GM12878 (cell line): ENCODE data around the gene ADAMTS17. TPM values are rescaled to one million over a fixed set of nuclear protein-coding genes. Genes with fewer than 3 reads are reported as not detected.

ENCODE experiments used
- ASH2L ChIP-seq: fragments of 300-600, 200-600 bp; sonication (generic); IDR thresholded peaks from 2 replicates; pipeline ENCODE4 v1.6.1; 2017; ENCODE audit warnings: low read depth, mild to moderate bottlenecking, borderline replicate concordance
- BHLHE40 ChIP-seq, 2 experiments: fragments of 450-650 bp in 1 of 2; IDR thresholded peaks; 2 replicates each; pipeline ENCODE4 v1.6.1; 2011 to 2017; ENCODE audit warnings: low read depth in 2 of 2, borderline replicate concordance in 1 of 2, improper control_type of control experiment in 1 of 2, low read length in 1 of 2, mild to moderate bottlenecking in 1 of 2
- CEBPZ ChIP-seq: fragments of 150-350 bp; IDR thresholded peaks from 2 replicates; pipeline ENCODE4 v1.6.1; 2016; ENCODE audit warnings: low read depth, low read length
- FOXK2 ChIP-seq: fragments of 450-650 bp; IDR thresholded peaks from 2 replicates; pipeline ENCODE4 v1.6.1; 2017; ENCODE audit warnings: mild to moderate bottlenecking, moderate library complexity
- MTA3 ChIP-seq: IDR thresholded peaks from 2 replicates; pipeline ENCODE4 v1.6.1; 2012; ENCODE audit warnings: low read length, inconsistent platforms, borderline replicate concordance
- MYB ChIP-seq: fragments of 150-350 bp; IDR thresholded peaks from 2 replicates; pipeline ENCODE4 v1.6.1; 2014; ENCODE audit warnings: mild to moderate bottlenecking, low read depth, low read length, borderline replicate concordance
- NKRF ChIP-seq: fragments of 450-650 bp; conservative IDR thresholded peaks from 2 replicates; pipeline ENCODE4 v1.6.1; 2017; ENCODE audit warnings: mild to moderate bottlenecking, moderate library complexity
- POU2F2 ChIP-seq: IDR thresholded peaks from 3 replicates; pipeline ENCODE4 v1.6.1; 2011; ENCODE audit warnings: low read depth, mild to moderate bottlenecking, low read length, borderline replicate concordance
- RBBP5 ChIP-seq: fragments of 200-600 bp; sonication (generic); conservative IDR thresholded peaks from 2 replicates; pipeline ENCODE4 v1.6.1; 2016
- SMAD5 ChIP-seq: IDR thresholded peaks from 2 replicates; pipeline ENCODE4 v1.6.1; 2016; ENCODE audit warnings: antibody characterized with exemption, low read depth
- ZNF24 ChIP-seq: fragments of 450-650 bp; IDR thresholded peaks from 2 replicates; pipeline ENCODE4 v1.6.1; 2017; ENCODE audit warnings: antibody characterized with exemption, mild to moderate bottlenecking
- polyA plus RNA-seq, 11 experiments: library from polyadenylated mRNA; depleted of rRNA in 4 of 11; unstranded in 6 of 11; stranded (reverse) in 5 of 11; fragments of >200 nt; fragmentation: Nextera tagmentation in 4 of 11; fragmentation: Illumina TruSeq in 1 of 11; extraction: Ambion mirVana in 4 of 11; extraction: Trizol in 1 of 11; gene quantifications; 1 replicate in 1 of 11; 2 replicates in 10 of 11; pipeline versions ENCODE4 v1.2.1 to v1.2.3, GENCODE V29; 2011 to 2016; ENCODE audit warnings: inconsistent platforms in 2 of 11, missing spikeins in 2 of 11, low read depth in 1 of 11
- total RNA-seq, 4 experiments: library from RNA; depleted of rRNA in 3 of 4; stranded (reverse); fragments of >200 nt in 3 of 4; fragmentation: Illumina TruSeq in 1 of 4; extraction: Trizol in 1 of 4; gene quantifications; 2 replicates each; pipeline versions ENCODE4 v1.2.1 to v1.2.3, GENCODE V29; 2013 to 2021
- TF ChIP-seq, protein P1 (sequence below): IDR thresholded peaks from 2 replicates; pipeline ENCODE4 v1.6.1; 2012; ENCODE audit warnings: mild to moderate bottlenecking, low read depth, low read length

The ADAMTS17 gene
- total and polyA plus RNA-seq, 10 of the 15 experiments (the other 5 are each of a cell fraction or from before 2014, with no cell fraction given), result 0.04 to 0.50 (median 0.10) TPM; not detected in 4

DNA sequence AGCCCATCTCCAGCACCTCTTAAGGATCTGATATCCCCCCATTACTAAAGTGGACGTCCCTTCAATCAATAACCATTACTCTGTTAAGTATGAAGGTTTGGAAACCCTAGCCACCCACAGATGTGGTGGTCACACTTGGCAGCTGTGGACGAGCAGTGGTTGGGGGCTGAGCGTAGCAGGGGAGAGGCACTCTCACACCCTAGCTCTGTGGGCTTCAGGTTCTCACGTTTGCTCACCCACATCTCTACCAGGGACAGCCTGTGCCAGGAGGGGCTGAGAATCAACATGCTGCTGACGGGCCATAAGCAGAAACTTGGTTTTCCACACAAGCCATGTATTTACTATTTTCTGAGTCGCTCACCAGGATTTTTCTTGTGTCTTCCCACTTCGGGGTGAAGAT is 287.2 kb downstream of the ADAMTS17 start (continued):
- TF ChIP-seq SMAD5 (no peak), ZNF24 (no peak), ASH2L (no peak), MTA3 (no peak), FOXK2 (no peak), MYB (no peak), RBBP5 (no peak), POU2F2 (no peak), CEBPZ (no peak), BHLHE40 (IDR thresholded peaks at IDR 0.05; ENCODE audit: borderline replicate concordance in 1 of 2, low read depth in 2 of 2, low read length in 1 of 2) (no peak), NKRF (no peak)
- TF ChIP-seq, protein P1, sequence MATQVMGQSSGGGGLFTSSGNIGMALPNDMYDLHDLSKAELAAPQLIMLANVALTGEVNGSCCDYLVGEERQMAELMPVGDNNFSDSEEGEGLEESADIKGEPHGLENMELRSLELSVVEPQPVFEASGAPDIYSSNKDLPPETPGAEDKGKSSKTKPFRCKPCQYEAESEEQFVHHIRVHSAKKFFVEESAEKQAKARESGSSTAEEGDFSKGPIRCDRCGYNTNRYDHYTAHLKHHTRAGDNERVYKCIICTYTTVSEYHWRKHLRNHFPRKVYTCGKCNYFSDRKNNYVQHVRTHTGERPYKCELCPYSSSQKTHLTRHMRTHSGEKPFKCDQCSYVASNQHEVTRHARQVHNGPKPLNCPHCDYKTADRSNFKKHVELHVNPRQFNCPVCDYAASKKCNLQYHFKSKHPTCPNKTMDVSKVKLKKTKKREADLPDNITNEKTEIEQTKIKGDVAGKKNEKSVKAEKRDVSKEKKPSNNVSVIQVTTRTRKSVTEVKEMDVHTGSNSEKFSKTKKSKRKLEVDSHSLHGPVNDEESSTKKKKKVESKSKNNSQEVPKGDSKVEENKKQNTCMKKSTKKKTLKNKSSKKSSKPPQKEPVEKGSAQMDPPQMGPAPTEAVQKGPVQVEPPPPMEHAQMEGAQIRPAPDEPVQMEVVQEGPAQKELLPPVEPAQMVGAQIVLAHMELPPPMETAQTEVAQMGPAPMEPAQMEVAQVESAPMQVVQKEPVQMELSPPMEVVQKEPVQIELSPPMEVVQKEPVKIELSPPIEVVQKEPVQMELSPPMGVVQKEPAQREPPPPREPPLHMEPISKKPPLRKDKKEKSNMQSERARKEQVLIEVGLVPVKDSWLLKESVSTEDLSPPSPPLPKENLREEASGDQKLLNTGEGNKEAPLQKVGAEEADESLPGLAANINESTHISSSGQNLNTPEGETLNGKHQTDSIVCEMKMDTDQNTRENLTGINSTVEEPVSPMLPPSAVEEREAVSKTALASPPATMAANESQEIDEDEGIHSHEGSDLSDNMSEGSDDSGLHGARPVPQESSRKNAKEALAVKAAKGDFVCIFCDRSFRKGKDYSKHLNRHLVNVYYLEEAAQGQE, result no peak
